H1 (cell line): ENCODE results near the gene SORL1-AS1.

Source experiments
- CTCF ChIA-PET: fragments of 300-600 bp; sonication (Branson Sonifier 250); formaldehyde crosslinking; loops from one replicate; lab custom pipeline; 2021; ENCODE audit not compliant: partially characterized antibody; lab: Charles Lee
- POLR2A ChIA-PET: fragments of 300-600 bp; sonication (Branson Sonifier 250); formaldehyde crosslinking; loops from one replicate; lab custom pipeline; 2021; ENCODE audit warnings: inconsistent platforms; ENCODE audit not compliant: partially characterized antibody; lab: Charles Lee
- DNase-seq, 2 experiments: peaks; one replicate each; pipeline versions ENCODE4 v3.0.0 to v3.0.0-alpha.2; 2010 to 2022; ENCODE audit warnings: low spot score in 2 of 2, low read depth in 1 of 2, mixed read lengths in 1 of 2
- FAIRE-seq: peaks from 2 replicates; lab custom pipeline; 2011; peaks lifted over from hg19 to GRCh38; lab: Jason Lieb, UNC
- H2AFZ ChIP-seq: 2 replicates; pipeline ENCODE4 v1.8.1; 2012; ENCODE audit warnings: low read length, inconsistent platforms
- H2AK5ac ChIP-seq: 2 replicates; pipeline ENCODE4 v1.6.1; 2013; ENCODE audit warnings: low read depth, low read length
- H2BK120ac ChIP-seq: replicated peaks from 2 replicates; pipeline ENCODE3; 2013; ENCODE audit warnings: low read depth, low read length, inconsistent platforms
- H2BK12ac ChIP-seq: 2 replicates; pipeline ENCODE4 v1.6.1; 2013; ENCODE audit warnings: low read depth, low read length
- H2BK15ac ChIP-seq: 2 replicates; pipeline ENCODE4 v1.6.1; 2013; ENCODE audit warnings: low read length
- H2BK20ac ChIP-seq: 2 replicates; pipeline ENCODE4 v1.6.1; 2013; ENCODE audit warnings: low read length
- H2BK5ac ChIP-seq: 2 replicates; pipeline ENCODE4 v1.6.1; 2013; ENCODE audit warnings: low read depth, low read length
- H3K14ac ChIP-seq: 2 replicates; pipeline ENCODE4 v1.6.1; 2013; ENCODE audit warnings: inconsistent platforms; ENCODE audit not compliant: insufficient read length
- H3K18ac ChIP-seq: 2 replicates; pipeline ENCODE4 v1.6.1; 2013; ENCODE audit warnings: low read length; ENCODE audit errors: extremely low read depth
- H3K23ac ChIP-seq: 2 replicates; pipeline ENCODE4 v1.6.1; 2013; ENCODE audit warnings: inconsistent platforms; ENCODE audit not compliant: insufficient read length
- H3K23me2 ChIP-seq: 2 replicates; pipeline ENCODE4 v1.6.1; 2013; ENCODE audit warnings: low read depth, low read length
- H3K27ac ChIP-seq: 2 replicates; pipeline ENCODE4 v1.6.1; 2011; ENCODE audit warnings: low read depth, low read length, inconsistent platforms
- H3K27me3 ChIP-seq, 4 experiments: replicated peaks in 1 of 4; 1 replicate in 1 of 4; 2 replicates in 3 of 4; pipeline versions ENCODE4 v1.6.1 to v1.8.1; 2011 to 2013; ENCODE audit warnings: low read length in 3 of 4, mild to moderate bottlenecking in 3 of 4, inconsistent platforms in 2 of 4, mixed read lengths in 2 of 4, moderate library complexity in 1 of 4; ENCODE audit not compliant: control insufficient read depth in 3 of 4, insufficient read depth in 3 of 4; ENCODE audit errors: extremely low read depth in 1 of 4
- H3K36me3 ChIP-seq, 4 experiments: 2 replicates each; pipeline versions ENCODE4 v1.6.1 to v1.8.1; 2011 to 2013; ENCODE audit warnings: mild to moderate bottlenecking in 4 of 4, low read length in 3 of 4, moderate library complexity in 2 of 4, control low read depth in 1 of 4, inconsistent platforms in 1 of 4; ENCODE audit not compliant: insufficient read depth in 4 of 4, control insufficient read depth in 2 of 4
- H3K4ac ChIP-seq: replicated peaks from 2 replicates; pipeline ENCODE3; 2013; ENCODE audit warnings: low read length, low read depth, mixed read lengths, inconsistent platforms; ENCODE audit not compliant: insufficient read length
- H3K4me1 ChIP-seq, 4 experiments: replicated peaks in 1 of 4; 1 replicate in 1 of 4; 2 replicates in 3 of 4; pipeline versions ENCODE4 v1.6.1 to v1.8.1; 2011 to 2013; ENCODE audit warnings: low read length in 3 of 4, inconsistent platforms in 2 of 4, mixed read lengths in 1 of 4; ENCODE audit not compliant: insufficient read depth in 4 of 4, control insufficient read depth in 3 of 4
- H3K4me2 ChIP-seq, 2 experiments: 2 replicates each; pipeline versions ENCODE4 v1.6.1 to v1.8.1; 2011 to 2013; ENCODE audit warnings: low read depth in 2 of 2, low read length in 2 of 2, control low read depth in 1 of 2, inconsistent platforms in 1 of 2, mild to moderate bottlenecking in 1 of 2; ENCODE audit not compliant: insufficient read depth in 1 of 2
- H3K4me3 ChIP-seq, 4 experiments: fragments of 200-600, 300-600 bp in 1 of 4; sonication (generic), shearing (Covaris generic), sonication (Bioruptor Twin) in 1 of 4; 2 replicates each; pipeline versions ENCODE4 v1.5.1 to v1.8.1; 2011 to 2016; ENCODE audit warnings: low read length in 4 of 4, low read depth in 3 of 4, control low read depth in 2 of 4, inconsistent platforms in 2 of 4, mild to moderate bottlenecking in 2 of 4, mixed read lengths in 1 of 4, moderate library complexity in 1 of 4; ENCODE audit not compliant: insufficient read depth in 2 of 4; ENCODE audit errors: extremely low read depth in 1 of 4
- H3K56ac ChIP-seq: replicated peaks from 2 replicates; pipeline ENCODE3; 2013; ENCODE audit warnings: low read depth, mild to moderate bottlenecking, mixed read lengths, low read length, inconsistent platforms; ENCODE audit not compliant: insufficient read length
- H3K79me1 ChIP-seq: 2 replicates; pipeline ENCODE4 v1.6.1; 2013; ENCODE audit warnings: low read depth, low read length, control low read depth
- H3K79me2 ChIP-seq, 2 experiments: 2 replicates each; pipeline versions ENCODE4 v1.6.1 to v1.8.1; 2012 to 2013; ENCODE audit warnings: low read length in 2 of 2, mild to moderate bottlenecking in 2 of 2, inconsistent platforms in 1 of 2; ENCODE audit not compliant: insufficient read depth in 2 of 2, control insufficient read depth in 1 of 2
- H3K9ac ChIP-seq, 4 experiments: replicated peaks in 1 of 4; 1 replicate in 1 of 4; 2 replicates in 3 of 4; pipeline versions ENCODE4 v1.6.1 to v1.8.1; 2011 to 2013; ENCODE audit warnings: low read depth in 3 of 4, low read length in 3 of 4, control low read depth in 2 of 4, mild to moderate bottlenecking in 2 of 4, moderate library complexity in 2 of 4, inconsistent platforms in 1 of 4; ENCODE audit errors: extremely low read depth in 1 of 4
- H3K9me3 ChIP-seq, 2 experiments: 2 replicates each; pipeline versions ENCODE4 v1.6.1 to v1.8.1; 2012 to 2013; ENCODE audit warnings: mild to moderate bottlenecking in 2 of 2, moderate library complexity in 2 of 2, control low read depth in 1 of 2, inconsistent platforms in 1 of 2, low read depth in 1 of 2, low read length in 1 of 2, mixed read lengths in 1 of 2; ENCODE audit not compliant: insufficient read depth in 2 of 2
- H4K20me1 ChIP-seq, 2 experiments: replicated peaks in 1 of 2; 2 replicates each; pipeline versions ENCODE3 to v1.8.1; 2011 to 2013; ENCODE audit warnings: inconsistent platforms in 2 of 2, low read length in 2 of 2, mild to moderate bottlenecking in 1 of 2; ENCODE audit not compliant: insufficient read depth in 2 of 2, control insufficient read depth in 1 of 2
- H4K5ac ChIP-seq: 2 replicates; pipeline ENCODE4 v1.6.1; 2013; ENCODE audit warnings: low read length, low read depth, mixed read lengths, inconsistent platforms; ENCODE audit not compliant: insufficient read length
- H4K8ac ChIP-seq: 2 replicates; pipeline ENCODE4 v1.8.0; 2013; ENCODE audit warnings: mild to moderate bottlenecking, moderate library complexity, low read length, inconsistent platforms; ENCODE audit not compliant: insufficient read depth; ENCODE audit errors: extremely low read depth
- H4K91ac ChIP-seq: replicated peaks from 2 replicates; pipeline ENCODE3; 2013; ENCODE audit warnings: low read length, mixed read lengths, inconsistent platforms; ENCODE audit not compliant: insufficient read length
- CBX8 ChIP-seq: fragments of 300-800, 300-1000 bp; sonication (generic); IDR thresholded peaks from 2 replicates; pipeline ENCODE4 v1.7.1; 2016; ENCODE audit warnings: low read depth, low read length, borderline replicate concordance
- CHD2 ChIP-seq: IDR thresholded peaks from 2 replicates; pipeline ENCODE4 v1.6.1; 2012; ENCODE audit warnings: low read length, improper control_type of control experiment
- E2F6 ChIP-seq: IDR thresholded peaks from 2 replicates; pipeline ENCODE4 v1.6.1; 2012; ENCODE audit warnings: inconsistent platforms
- FOSL1 ChIP-seq: IDR thresholded peaks from 2 replicates; pipeline ENCODE4 v1.6.1; 2011; ENCODE audit warnings: mild to moderate bottlenecking, low read depth, low read length, moderate library complexity; ENCODE audit not compliant: insufficient read depth
- HDAC2 ChIP-seq, 2 experiments: fragments of 300-600 bp in 1 of 2; sonication (generic) in 1 of 2; IDR thresholded peaks; 2 replicates each; pipeline ENCODE4 v1.6.1; 2011 to 2012; ENCODE audit warnings: low read depth in 2 of 2, low read length in 2 of 2, mild to moderate bottlenecking in 2 of 2, moderate library complexity in 2 of 2, borderline replicate concordance in 1 of 2, inconsistent platforms in 1 of 2
- JUN ChIP-seq: IDR thresholded peaks from 2 replicates; pipeline ENCODE4 v1.6.1; 2011; ENCODE audit warnings: low read depth, mild to moderate bottlenecking, improper control_type of control experiment, low read length
- MAFK ChIP-seq: IDR thresholded peaks from 2 replicates; pipeline ENCODE4 v1.6.1; 2012; ENCODE audit warnings: low read depth, mild to moderate bottlenecking, improper control_type of control experiment, low read length
- RAD21 ChIP-seq, 2 experiments: IDR thresholded peaks in 1 of 2; conservative IDR thresholded peaks in 1 of 2; 2 replicates each; pipeline ENCODE4 v1.6.1; 2011; ENCODE audit warnings: low read depth in 2 of 2, low read length in 2 of 2, improper control_type of control experiment in 1 of 2, inconsistent platforms in 1 of 2, mild to moderate bottlenecking in 1 of 2, moderate library complexity in 1 of 2
- RBBP5 ChIP-seq: IDR thresholded peaks from 2 replicates; pipeline ENCODE4 v1.7.1; 2012; ENCODE audit warnings: low read depth, mild to moderate bottlenecking, inconsistent platforms, low read length, moderate library complexity, borderline replicate concordance
- SIX5 ChIP-seq: IDR thresholded peaks from 2 replicates; pipeline ENCODE4 v1.6.1; 2011; ENCODE audit warnings: mild to moderate bottlenecking, low read depth, low read length
- SP2 ChIP-seq: IDR thresholded peaks from 2 replicates; pipeline ENCODE4 v1.6.1; 2012; ENCODE audit warnings: mild to moderate bottlenecking, low read length, inconsistent platforms
- TBP ChIP-seq: IDR thresholded peaks from 2 replicates; pipeline ENCODE4 v1.6.1; 2011; ENCODE audit warnings: low read depth, low read length, improper control_type of control experiment
- WGBS, 2 experiments: shearing (Covaris generic) in 1 of 2; methylation state at CpG; one replicate each; pipeline versions ENCODE4 v1.1.6 to v1.1.7; 2013 to 2015; ENCODE audit warnings: low lambda C conversion rate in 2 of 2, mixed read lengths in 2 of 2, inconsistent platforms in 1 of 2, low coverage in 1 of 2, missing lambda C conversion rate in 1 of 2; ENCODE audit not compliant: insufficient replicate concordance in 2 of 2, insufficient coverage in 1 of 2, insufficient read length in 1 of 2; ENCODE audit errors: extremely low coverage in 1 of 2, missing lambda C conversion rate in 1 of 2; 5-methylcytosine and 5-hydroxymethylcytosine counted together

Gene SORL1-AS1

GRCh38 chr11:121421149-121421901 lies 31.4 kb downstream of the SORL1-AS1 start:
- Histone ChIP-seq H3K27me3 (peaks cover 0 to 5% (median 0%) of the 10 kb centered on the region in 4 experiments; a peak in 1 of 7 replicates), H2BK12ac (no peak overlapping the region), H2AK5ac (no peak overlapping the region), H3K14ac (no peak overlapping the region), H2BK20ac (no peak overlapping the region), H3K36me3 (no peaks in the 10 kb centered on the region), H3K56ac (no peak overlapping the region), H2BK15ac (no peak overlapping the region), H4K8ac (no peak overlapping the region), H3K23me2 (no peaks in the 10 kb centered on the region; the same call in 1 of the 2 replicates), H4K5ac (no peak overlapping the region), H2BK5ac (no peak overlapping the region), H3K9ac (no peak overlapping the region), H3K4me2 (no peak overlapping the region), H3K27ac (no peak overlapping the region), H3K4ac (no peak overlapping the region), H2BK120ac (no peak overlapping the region), H3K23ac (no peak overlapping the region), H3K18ac (no peak overlapping the region), H4K20me1 (no peaks in the 10 kb centered on the region), H2AFZ (no peak overlapping the region), H3K4me1 (peaks cover 0 to 4% (median 0%) of the 10 kb centered on the region in 4 experiments; a peak in 2 of 7 replicates), H4K91ac (no peak overlapping the region), H3K79me1 (no peaks in the 10 kb centered on the region), H3K79me2 (no peaks in the 10 kb centered on the region), H3K9me3 (no peaks in the 10 kb centered on the region), H3K4me3 (no peak overlapping the region)
- no peak for DNase-seq
- WGBS, 2 experiments, result 76% methylated on average over 4 of the region's 4 CpGs; no CpG with 5 or more reads in 1 of the 2 experiments
- CTCF ChIA-PET, result interaction anchor here (0.6 to 2.8 kb wide), 9 partner anchors 8 to 112 kb away, joined by 3 to 7 read pairs (median 5); no protein-coding TSS in a partner anchor
- POLR2A ChIA-PET, result no interaction called here
- FAIRE-seq, result no peak
- TF ChIP-seq TBP (no peak), CBX8 (no peak), RBBP5 (no peak), FOSL1 (no peak), SIX5 (no peak), MAFK (0 out of 2 replicates have a peak, but pooled peaks have one; percentile 20), JUN (no peak), SP2 (no peak), CHD2 (no peak), HDAC2 (IDR thresholded peaks at IDR 0.05; ENCODE audit: borderline replicate concordance in 1 of 2, low read depth in 2 of 2, low read length in 2 of 2) (no peak), E2F6 (no peak), RAD21 (IDR thresholded peaks at IDR 0.05 in 1 of 2, conservative IDR thresholded peaks at IDR 0.05 in 1 of 2; ENCODE audit: low read depth in 2 of 2, low read length in 2 of 2) (peak; percentile 12 to 30; a peak in 1 of 4 replicates)
